Stomach (tissue), 4 donors: ENCODE measurements around the gene PITPNC1.

Experiments used
- EP300 ChIP-seq: sonication (generic); formaldehyde crosslinking; IDR thresholded peaks from one replicate; pipeline ENCODE4 v1.6.1; 2017; ENCODE audit warnings: antibody characterized with exemption
- POLR2A ChIP-seq, 4 donors: fragments of 450-650 bp; IDR thresholded peaks; one replicate each; pipeline ENCODE4 v1.6.1; 2016; ENCODE audit warnings: antibody characterized with exemption in 4 of 4, control low read depth in 2 of 4, mild to moderate bottlenecking in 1 of 4, moderate library complexity in 1 of 4
- POLR2AphosphoS5 ChIP-seq, 3 donors: sonication (generic); formaldehyde crosslinking; IDR thresholded peaks; one replicate each; pipeline ENCODE4 v1.6.1; 2016; ENCODE audit warnings: antibody characterized with exemption in 3 of 3

DNA sequence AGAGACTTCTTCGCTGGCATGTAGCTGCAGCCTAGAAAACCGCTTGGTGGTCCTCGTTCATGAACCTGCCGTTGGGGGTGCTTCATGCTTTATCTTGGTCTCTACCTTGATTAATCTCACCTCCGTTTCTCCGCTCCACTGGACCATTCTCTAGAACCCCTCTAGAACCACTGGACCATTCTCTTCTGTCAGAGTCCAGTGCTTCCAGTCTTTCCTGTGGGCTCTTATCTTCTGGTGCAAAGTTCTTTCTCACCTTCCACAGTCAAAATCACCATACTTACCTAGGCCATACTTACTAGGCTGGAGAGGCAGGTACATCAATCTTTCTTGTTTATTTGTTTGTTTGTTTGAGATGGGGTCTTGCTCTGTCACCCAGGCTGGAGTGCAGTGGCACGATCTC, 71.4 kb downstream of the PITPNC1 start:
- TF ChIP-seq POLR2AphosphoS5 (IDR thresholded peaks at IDR 0.05) (no peak), EP300 (no peak), POLR2A (IDR thresholded peaks at IDR 0.05) (no peak)
